DOHH2 (cell line): ENCODE measurements around the gene FAM184A.

ENCODE experiments used
- H3F3A ChIP-seq: fragments of 200-600 bp; sonication (generic), shearing (Covaris generic); 2 replicates; pipeline ENCODE4 v1.6.0; 2016; ENCODE audit warnings: antibody characterized with exemption, mild to moderate bottlenecking; ENCODE audit not compliant: control insufficient read depth, insufficient read depth
- H3K27ac ChIP-seq: fragments of 200-600 bp; sonication (generic); 2 replicates; pipeline ENCODE4 v1.5.1; 2014; ENCODE audit warnings: low read depth, mild to moderate bottlenecking, low read length, moderate library complexity
- H3K27me3 ChIP-seq: fragments of 200-600 bp; sonication (generic); 2 replicates; pipeline ENCODE4 v1.6.1; 2014; ENCODE audit warnings: mild to moderate bottlenecking, low read length, mixed read lengths; ENCODE audit not compliant: control insufficient read depth
- H3K36me3 ChIP-seq: fragments of 200-600 bp; sonication (generic); 2 replicates; pipeline ENCODE4 v1.6.1; 2014; ENCODE audit warnings: mild to moderate bottlenecking, low read length, moderate library complexity, mixed read lengths; ENCODE audit not compliant: control insufficient read depth
- H3K4me1 ChIP-seq: fragments of 200-600 bp; sonication (generic); 2 replicates; pipeline ENCODE4 v1.6.1; 2014; ENCODE audit warnings: mild to moderate bottlenecking, low read length, mixed read lengths; ENCODE audit not compliant: control insufficient read depth
- H3K4me2 ChIP-seq: fragments of 200-600 bp; sonication (generic); 2 replicates; pipeline ENCODE4 v1.6.0; 2014; ENCODE audit warnings: mild to moderate bottlenecking, low read length, moderate library complexity
- H3K4me3 ChIP-seq: fragments of 200-600 bp; sonication (generic); 2 replicates; pipeline ENCODE4 v1.5.1; 2014; ENCODE audit warnings: mild to moderate bottlenecking, low read length, mixed read lengths
- H3K79me2 ChIP-seq: fragments of 200-600 bp; sonication (generic); 2 replicates; pipeline ENCODE4 v1.6.1; 2014; ENCODE audit warnings: mild to moderate bottlenecking, low read length, mixed read lengths; ENCODE audit not compliant: control insufficient read depth
- H3K9me2 ChIP-seq: fragments of 200-600 bp; sonication (generic); replicated peaks from 2 replicates; pipeline ENCODE4 v1.6.1; 2014; ENCODE audit warnings: mild to moderate bottlenecking, low read length, mixed read lengths; ENCODE audit not compliant: control insufficient read depth
- H3K9me3 ChIP-seq: fragments of 200-600 bp; sonication (generic); 2 replicates; pipeline ENCODE4 v1.6.1; 2014; ENCODE audit warnings: antibody characterized with exemption, low read length, mixed read lengths; ENCODE audit not compliant: control insufficient read depth, insufficient read depth
- H4K20me1 ChIP-seq: fragments of 200-600 bp; sonication (generic); 2 replicates; pipeline ENCODE4 v1.6.0; 2014; ENCODE audit warnings: low read depth, mild to moderate bottlenecking, antibody characterized with exemption, low read length, moderate library complexity; ENCODE audit not compliant: control insufficient read depth, insufficient read depth
- CTCF ChIP-seq: fragments of 200-600 bp; sonication (generic); IDR thresholded peaks from one replicate; pipeline ENCODE4 v1.5.1; 2014; ENCODE audit warnings: antibody characterized with exemption, mild to moderate bottlenecking, low read depth, low read length; ENCODE audit not compliant: poor library complexity, severe bottlenecking
- EZH2phosphoT487 ChIP-seq: fragments of 200-600 bp; sonication (generic); IDR thresholded peaks from 2 replicates; pipeline ENCODE4 v1.6.1; 2017; ENCODE audit warnings: borderline replicate concordance, mild to moderate bottlenecking, antibody characterized with exemption, low read length, moderate library complexity, mixed read lengths

FAM184A gene

DNA sequence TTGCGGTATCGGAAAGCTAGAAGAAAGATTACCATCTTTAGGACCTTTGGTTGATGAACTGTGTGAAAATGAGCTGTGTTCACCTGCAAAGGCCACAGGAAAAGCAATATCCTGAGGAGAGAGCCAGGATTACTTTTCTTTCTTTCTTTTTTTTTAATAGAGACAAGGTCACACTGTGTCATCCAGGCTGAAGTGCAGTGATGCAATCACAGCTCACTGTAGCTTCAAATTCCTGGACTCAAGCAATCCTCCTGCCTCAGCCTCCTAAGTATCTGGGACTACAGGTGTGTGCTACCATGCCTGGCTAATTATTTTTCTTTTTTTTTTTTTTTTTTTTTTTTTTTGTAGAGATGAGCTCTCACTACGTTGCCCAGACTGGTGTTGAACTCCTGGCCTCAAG lies 17.2 kb downstream of the FAM184A start:
- Histone ChIP-seq H4K20me1 (no peaks in the 10 kb centered on the region), H3K4me3 (no peak overlapping the region), H3K36me3 (no peaks in the 10 kb centered on the region), H3K27me3 (no peaks in the 10 kb centered on the region), H3K4me1 (no peaks in the 10 kb centered on the region), H3K4me2 (no peak overlapping the region), H3K79me2 (no peaks in the 10 kb centered on the region), H3K9me3 (no peaks in the 10 kb centered on the region), H3K9me2 (no peaks in the 10 kb centered on the region), H3K27ac (no peak overlapping the region), H3F3A (no peaks in the 10 kb centered on the region)
- TF ChIP-seq EZH2phosphoT487, result no peak
- no peak for TF ChIP-seq CTCF

GRCh38 chr6:119060255-119060907 lies 18.1 kb downstream of the FAM184A start:
- Histone ChIP-seq H3K9me3 (no peaks in the 10 kb centered on the region), H4K20me1 (no peaks in the 10 kb centered on the region), H3K36me3 (no peaks in the 10 kb centered on the region), H3K79me2 (no peaks in the 10 kb centered on the region), H3K9me2 (no peaks in the 10 kb centered on the region), H3K27me3 (no peaks in the 10 kb centered on the region), H3K27ac (no peak overlapping the region), H3K4me3 (no peak overlapping the region), H3F3A (no peaks in the 10 kb centered on the region), H3K4me1 (no peaks in the 10 kb centered on the region), H3K4me2 (no peak overlapping the region)
- no peak for TF ChIP-seq EZH2phosphoT487
- no peak for TF ChIP-seq CTCF

GRCh38 chr6:119055069-119055468 lies 23.4 kb downstream of the FAM184A start:
- H3K9me2 ChIP-seq, result no peaks in the 10 kb centered on the region
- no peaks in the 10 kb centered on the region for H3F3A ChIP-seq
- no peaks in the 10 kb centered on the region for H3K79me2 ChIP-seq
- no peak overlapping the region for H3K4me3 ChIP-seq
- H3K27me3 ChIP-seq, result no peaks in the 10 kb centered on the region
- no peaks in the 10 kb centered on the region for H3K4me1 ChIP-seq
- TF ChIP-seq EZH2phosphoT487 (no peak), CTCF (no peak)
- no peaks in the 10 kb centered on the region for H4K20me1 ChIP-seq
- no peaks in the 10 kb centered on the region for H3K9me3 ChIP-seq
- no peaks in the 10 kb centered on the region for H3K36me3 ChIP-seq
- H3K4me2 ChIP-seq, result no peak overlapping the region
- no peak overlapping the region for H3K27ac ChIP-seq
